GM19025 (cell line): ENCODE results near the gene CEP126.
"Not testable (repeated sequence)": the region's sequence is repeated elsewhere in the genome, so short reads cannot be mapped to it uniquely, and the experiment has no call there.

Experiments
- ATAC-seq: cut with Tn5 transposase; IDR thresholded peaks from one replicate; pipeline ENCODE4 v1.9.1; 2021; ENCODE audit warnings: mild to moderate bottlenecking, low read depth, moderate library complexity; ENCODE audit not compliant: unreplicated experiment

Gene CEP126

GRCh38 chr11:101923554-101923953, 8.7 kb downstream of the CEP126 start:
- no peak for ATAC-seq

- no peak for ATAC-seq
Measured at GRCh38 chr11:101929294-101929915, 14.6 kb downstream of the CEP126 start.

- ATAC-seq: no peak
Measured at GRCh38 chr11:101931692-101932091, 16.9 kb downstream of the CEP126 start.

- ATAC-seq: no peak
Measured at GRCh38 chr11:101940901-101941520, 26.2 kb downstream of the CEP126 start.

GRCh38 chr11:101944923-101945322, 30.1 kb downstream of the CEP126 start:
- ATAC-seq: no peak

GRCh38 chr11:101945448-101945847, 30.6 kb downstream of the CEP126 start:
- no peak for ATAC-seq

GRCh38 chr11:101949680-101950220, 34.9 kb downstream of the CEP126 start:
- no peak for ATAC-seq

GRCh38 chr11:101955278-101955677, 40.5 kb downstream of the CEP126 start:
- no peak for ATAC-seq

GRCh38 chr11:101955701-101956100, 40.9 kb downstream of the CEP126 start:
- no peak for ATAC-seq

GRCh38 chr11:101960231-101960630, 45.4 kb downstream of the CEP126 start:
- ATAC-seq: no peak

GRCh38 chr11:101964200-101964599, 49.4 kb downstream of the CEP126 start:
- not testable (repeated sequence) for ATAC-seq

- ATAC-seq: no peak
Measured at GRCh38 chr11:101974255-101974654, 59.4 kb downstream of the CEP126 start.

- no peak for ATAC-seq
Measured at GRCh38 chr11:101974771-101975170, 60.0 kb downstream of the CEP126 start.

- ATAC-seq: no peak
Measured at GRCh38 chr11:101975734-101976133, 60.9 kb downstream of the CEP126 start.

- ATAC-seq: no peak
Measured at GRCh38 chr11:101987370-101987769, 72.6 kb downstream of the CEP126 start.

GRCh38 chr11:101993172-101993571, 78.4 kb downstream of the CEP126 start:
- ATAC-seq: no peak

GRCh38 chr11:101994052-101994469, 79.3 kb downstream of the CEP126 start:
- ATAC-seq: not testable (repeated sequence)

GRCh38 chr11:101996111-101996510, 81.3 kb downstream of the CEP126 start:
- no peak for ATAC-seq

- no peak for ATAC-seq
Measured at GRCh38 chr11:102001657-102002338, 87.0 kb downstream of the CEP126 start.

GRCh38 chr11:102004220-102004619, 89.4 kb downstream of the CEP126 start:
- no peak for ATAC-seq

- no peak for ATAC-seq
Measured at GRCh38 chr11:102005306-102005705, 90.5 kb downstream of the CEP126 start.
